Panc1 (cell line): ENCODE data around the gene ZRANB1. TPM values are rescaled to one million over a fixed set of nuclear protein-coding genes. Genes with fewer than 3 reads are reported as not detected.

Source experiments
- ATAC-seq: fragments of 200-7000 bp; cut with Tn5 transposase; 2 replicates; pipeline ENCODE4 v1.9.1; 2020; ENCODE audit warnings: mild to moderate bottlenecking, moderate library complexity
- BruUV-seq: library from RNA; stranded (reverse); fragments of 400-500 nt; replicated peaks from 2 replicates; lab custom pipeline; 2021; lab: Mats Ljungman, UMichigan
- CTCF ChIA-PET: fragments of 300-600 bp; sonication (Branson Sonifier 250); formaldehyde crosslinking; loops from one replicate; lab custom pipeline; 2022; ENCODE audit warnings: antibody characterized with exemption; lab: Charles Lee
- POLR2A ChIA-PET: fragments of 300-600 bp; sonication (Branson Sonifier 250); formaldehyde crosslinking; loops from one replicate; lab custom pipeline; 2022; ENCODE audit warnings: antibody characterized with exemption; lab: Charles Lee
- DNase-seq: peaks from one replicate; pipeline ENCODE4 v3.0.0-alpha.2; 2010; ENCODE audit warnings: low read depth, low spot score
- H3K27ac ChIP-seq: 2 replicates; pipeline ENCODE4 v1.5.1; 2011; ENCODE audit warnings: mild to moderate bottlenecking, low read length, inconsistent platforms
- H3K27me3 ChIP-seq: fragments of 200-500 bp; sonication (Bioruptor generic); 2 replicates; pipeline ENCODE4 v1.6.0; 2014; ENCODE audit warnings: low read length, inconsistent platforms; ENCODE audit not compliant: control insufficient read depth, insufficient read depth
- H3K36me3 ChIP-seq: fragments of 200-500 bp; sonication (Bioruptor generic); 2 replicates; pipeline ENCODE4 v1.5.1; 2014; ENCODE audit warnings: inconsistent platforms, mild to moderate bottlenecking, low read length, moderate library complexity; ENCODE audit not compliant: control insufficient read depth, insufficient read depth
- H3K4me1 ChIP-seq: 2 replicates; pipeline ENCODE4 v1.5.1; 2011; ENCODE audit warnings: inconsistent platforms, mild to moderate bottlenecking, low read length, moderate library complexity; ENCODE audit not compliant: control insufficient read depth, insufficient read depth
- H3K4me3 ChIP-seq, 2 experiments: 2 replicates each; pipeline ENCODE4 v1.5.1; 2011 to 2012; ENCODE audit warnings: low read depth in 2 of 2, low read length in 2 of 2, mild to moderate bottlenecking in 2 of 2, inconsistent platforms in 1 of 2, moderate library complexity in 1 of 2
- H3K9me3 ChIP-seq: fragments of 200-500 bp; sonication (Bioruptor generic); 2 replicates; pipeline ENCODE4 v1.5.1; 2014; ENCODE audit warnings: low read depth, mild to moderate bottlenecking, inconsistent platforms, low read length, moderate library complexity; ENCODE audit not compliant: control insufficient read depth, insufficient read depth
- POLR2AphosphoS5 ChIP-seq: IDR thresholded peaks from 2 replicates; pipeline ENCODE4 v1.6.1; 2012; ENCODE audit warnings: mild to moderate bottlenecking, low read depth, low read length, moderate library complexity
- SIN3A ChIP-seq: IDR thresholded peaks from 2 replicates; pipeline ENCODE4 v1.6.1; 2012; ENCODE audit warnings: low read depth, mild to moderate bottlenecking, low read length, moderate library complexity, borderline replicate concordance; ENCODE audit not compliant: insufficient read depth
- TCF7L2 ChIP-seq: IDR thresholded peaks from 2 replicates; pipeline ENCODE4 v1.6.1; 2011; ENCODE audit warnings: mild to moderate bottlenecking, low read depth, low read length, inconsistent platforms
- in situ Hi-C: cut with HindIII; loops from 2 replicates; pipeline ENCODE4 v1.10.0; 2016; ENCODE audit warnings: low sequenced_read_pairs, low pct_unique_long_range_greater_than_20kb
- intact Hi-C: fragments of 100-400 bp; cut with micrococcal nuclease; formaldehyde crosslinking; loops from one replicate; pipeline ENCODE4 v1.10.0; 2022; ENCODE audit not compliant: unreplicated experiment
- total RNA-seq: library from RNA; stranded (reverse); gene quantifications from one replicate; pipeline ENCODE4 v1.2.1, GENCODE V29; 2021; ENCODE audit not compliant: unreplicated experiment
- TF ChIP-seq, protein P1 (sequence below), 2 experiments: IDR thresholded peaks; 2 replicates each; pipeline ENCODE4 v1.6.1; 2011 to 2012; ENCODE audit warnings: low read depth in 2 of 2, control low read depth in 1 of 2, low read length in 1 of 2, mild to moderate bottlenecking in 1 of 2, moderate library complexity in 1 of 2; ENCODE audit not compliant: insufficient read depth in 1 of 2
- TF ChIP-seq, protein P2 (sequence below): fragments of 450-650 bp; IDR thresholded peaks from 2 replicates; pipeline ENCODE4 v1.5.1; 2017; ENCODE audit warnings: mild to moderate bottlenecking

The ZRANB1 gene
- total RNA-seq, 1 experiment from 2014 or later: 23.2 TPM

DNA sequence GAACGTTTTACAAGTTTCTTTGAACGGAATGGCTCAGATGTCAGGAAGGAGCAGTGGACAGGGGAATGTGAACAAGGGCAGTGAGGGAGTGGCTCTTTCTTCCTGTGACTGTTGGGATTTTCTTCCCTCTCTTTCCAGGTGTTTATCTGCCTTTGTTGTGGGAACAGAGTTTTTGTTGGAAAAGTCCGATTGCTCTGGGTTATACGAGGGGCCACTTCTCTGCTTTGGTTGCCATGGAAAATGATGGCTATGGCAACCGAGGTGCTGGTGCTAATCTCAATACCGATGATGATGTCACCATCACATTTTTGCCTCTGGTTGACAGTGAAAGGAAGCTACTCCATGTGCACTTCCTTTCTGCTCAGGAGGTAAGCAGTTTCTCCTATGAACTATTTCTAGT is 41.4 kb downstream of the ZRANB1 start:
- Histone ChIP-seq H3K27me3 (no peaks in the 10 kb centered on the region), H3K4me1 (no peaks in the 10 kb centered on the region), H3K4me3 (no peak overlapping the region), H3K27ac (no peak overlapping the region), H3K36me3 (peaks cover 24% of the 10 kb centered on the region), H3K9me3 (no peaks in the 10 kb centered on the region)
- TF ChIP-seq TCF7L2: no peak
- no peak for TF ChIP-seq SIN3A
- TF ChIP-seq, protein P1, sequence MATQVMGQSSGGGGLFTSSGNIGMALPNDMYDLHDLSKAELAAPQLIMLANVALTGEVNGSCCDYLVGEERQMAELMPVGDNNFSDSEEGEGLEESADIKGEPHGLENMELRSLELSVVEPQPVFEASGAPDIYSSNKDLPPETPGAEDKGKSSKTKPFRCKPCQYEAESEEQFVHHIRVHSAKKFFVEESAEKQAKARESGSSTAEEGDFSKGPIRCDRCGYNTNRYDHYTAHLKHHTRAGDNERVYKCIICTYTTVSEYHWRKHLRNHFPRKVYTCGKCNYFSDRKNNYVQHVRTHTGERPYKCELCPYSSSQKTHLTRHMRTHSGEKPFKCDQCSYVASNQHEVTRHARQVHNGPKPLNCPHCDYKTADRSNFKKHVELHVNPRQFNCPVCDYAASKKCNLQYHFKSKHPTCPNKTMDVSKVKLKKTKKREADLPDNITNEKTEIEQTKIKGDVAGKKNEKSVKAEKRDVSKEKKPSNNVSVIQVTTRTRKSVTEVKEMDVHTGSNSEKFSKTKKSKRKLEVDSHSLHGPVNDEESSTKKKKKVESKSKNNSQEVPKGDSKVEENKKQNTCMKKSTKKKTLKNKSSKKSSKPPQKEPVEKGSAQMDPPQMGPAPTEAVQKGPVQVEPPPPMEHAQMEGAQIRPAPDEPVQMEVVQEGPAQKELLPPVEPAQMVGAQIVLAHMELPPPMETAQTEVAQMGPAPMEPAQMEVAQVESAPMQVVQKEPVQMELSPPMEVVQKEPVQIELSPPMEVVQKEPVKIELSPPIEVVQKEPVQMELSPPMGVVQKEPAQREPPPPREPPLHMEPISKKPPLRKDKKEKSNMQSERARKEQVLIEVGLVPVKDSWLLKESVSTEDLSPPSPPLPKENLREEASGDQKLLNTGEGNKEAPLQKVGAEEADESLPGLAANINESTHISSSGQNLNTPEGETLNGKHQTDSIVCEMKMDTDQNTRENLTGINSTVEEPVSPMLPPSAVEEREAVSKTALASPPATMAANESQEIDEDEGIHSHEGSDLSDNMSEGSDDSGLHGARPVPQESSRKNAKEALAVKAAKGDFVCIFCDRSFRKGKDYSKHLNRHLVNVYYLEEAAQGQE (IDR thresholded peaks at IDR 0.05; ENCODE audit: insufficient read depth in 1 of 2, low read depth in 2 of 2, low read length in 1 of 2): no peak
- no peak for TF ChIP-seq POLR2AphosphoS5
- TF ChIP-seq, protein P2, sequence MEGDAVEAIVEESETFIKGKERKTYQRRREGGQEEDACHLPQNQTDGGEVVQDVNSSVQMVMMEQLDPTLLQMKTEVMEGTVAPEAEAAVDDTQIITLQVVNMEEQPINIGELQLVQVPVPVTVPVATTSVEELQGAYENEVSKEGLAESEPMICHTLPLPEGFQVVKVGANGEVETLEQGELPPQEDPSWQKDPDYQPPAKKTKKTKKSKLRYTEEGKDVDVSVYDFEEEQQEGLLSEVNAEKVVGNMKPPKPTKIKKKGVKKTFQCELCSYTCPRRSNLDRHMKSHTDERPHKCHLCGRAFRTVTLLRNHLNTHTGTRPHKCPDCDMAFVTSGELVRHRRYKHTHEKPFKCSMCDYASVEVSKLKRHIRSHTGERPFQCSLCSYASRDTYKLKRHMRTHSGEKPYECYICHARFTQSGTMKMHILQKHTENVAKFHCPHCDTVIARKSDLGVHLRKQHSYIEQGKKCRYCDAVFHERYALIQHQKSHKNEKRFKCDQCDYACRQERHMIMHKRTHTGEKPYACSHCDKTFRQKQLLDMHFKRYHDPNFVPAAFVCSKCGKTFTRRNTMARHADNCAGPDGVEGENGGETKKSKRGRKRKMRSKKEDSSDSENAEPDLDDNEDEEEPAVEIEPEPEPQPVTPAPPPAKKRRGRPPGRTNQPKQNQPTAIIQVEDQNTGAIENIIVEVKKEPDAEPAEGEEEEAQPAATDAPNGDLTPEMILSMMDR: no peak
- ChIA-PET POLR2A (no interaction called here), CTCF (no interaction called here)
- in situ Hi-C loops: no loop called here
- intact Hi-C loops: no loop called here
- BruUV-seq: no TSS peak
- DNase-seq (no peak), ATAC-seq (no peak)

DNA sequence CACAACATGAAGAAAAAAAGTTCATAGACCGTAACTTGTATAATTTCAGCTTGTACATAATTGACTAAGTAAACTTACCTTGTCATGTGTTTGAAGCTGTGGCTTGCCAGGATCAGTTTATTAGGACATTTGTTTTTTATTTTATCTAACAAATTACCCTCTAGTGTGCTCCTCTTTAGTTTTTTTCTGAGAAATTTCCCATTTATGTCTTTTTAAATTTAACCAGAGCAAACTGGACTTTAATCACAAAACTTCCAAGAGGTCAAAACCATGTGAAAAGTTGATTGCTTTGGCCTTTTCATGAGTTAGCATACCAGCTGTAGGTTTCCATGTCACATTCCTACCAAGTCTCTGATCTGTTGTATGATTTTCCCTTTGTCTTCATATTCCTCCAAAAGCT is 42.5 kb downstream of the ZRANB1 start:
- BruUV-seq: no TSS peak
- TF ChIP-seq, protein P1 (IDR thresholded peaks at IDR 0.05; ENCODE audit: insufficient read depth in 1 of 2, low read depth in 2 of 2, low read length in 1 of 2): no peak
- TF ChIP-seq, protein P2: no peak
- TF ChIP-seq SIN3A: no peak
- no peaks in the 10 kb centered on the region for H3K27me3 ChIP-seq
- H3K4me1 ChIP-seq: no peaks in the 10 kb centered on the region
- intact Hi-C loops (no loop called here), in situ Hi-C loops (no loop called here)
- no peak overlapping the region for H3K4me3 ChIP-seq
- CTCF ChIA-PET: no interaction called here
- H3K27ac ChIP-seq: no peak overlapping the region
- POLR2A ChIA-PET: no interaction called here
- no peaks in the 10 kb centered on the region for H3K9me3 ChIP-seq
- ATAC-seq: no peak
- peaks cover 24% of the 10 kb centered on the region for H3K36me3 ChIP-seq
- no peak for DNase-seq
